H1 (cell line): ENCODE measurements around the gene TRIP11. TPM values are rescaled to one million over a fixed set of nuclear protein-coding genes. Genes with fewer than 3 reads are reported as not detected.

Experiments
- CTCF ChIA-PET: fragments of 300-600 bp; sonication (Branson Sonifier 250); formaldehyde crosslinking; loops from one replicate; lab custom pipeline; 2021; ENCODE audit not compliant: partially characterized antibody; lab: Charles Lee
- POLR2A ChIA-PET: fragments of 300-600 bp; sonication (Branson Sonifier 250); formaldehyde crosslinking; loops from one replicate; lab custom pipeline; 2021; ENCODE audit warnings: inconsistent platforms; ENCODE audit not compliant: partially characterized antibody; lab: Charles Lee
- DNase-seq, 2 experiments: peaks; one replicate each; pipeline versions ENCODE4 v3.0.0 to v3.0.0-alpha.2; 2010 to 2022; ENCODE audit warnings: low spot score in 2 of 2, low read depth in 1 of 2, mixed read lengths in 1 of 2
- FAIRE-seq: peaks from 2 replicates; lab custom pipeline; 2011; peaks lifted over from hg19 to GRCh38; lab: Jason Lieb, UNC
- H2AFZ ChIP-seq: 2 replicates; pipeline ENCODE4 v1.8.1; 2012; ENCODE audit warnings: low read length, inconsistent platforms
- H2AK5ac ChIP-seq: 2 replicates; pipeline ENCODE4 v1.6.1; 2013; ENCODE audit warnings: low read depth, low read length
- H2BK120ac ChIP-seq: replicated peaks from 2 replicates; pipeline ENCODE3; 2013; ENCODE audit warnings: low read depth, low read length, inconsistent platforms
- H2BK12ac ChIP-seq: 2 replicates; pipeline ENCODE4 v1.6.1; 2013; ENCODE audit warnings: low read depth, low read length
- H2BK15ac ChIP-seq: 2 replicates; pipeline ENCODE4 v1.6.1; 2013; ENCODE audit warnings: low read length
- H2BK20ac ChIP-seq: 2 replicates; pipeline ENCODE4 v1.6.1; 2013; ENCODE audit warnings: low read length
- H2BK5ac ChIP-seq: 2 replicates; pipeline ENCODE4 v1.6.1; 2013; ENCODE audit warnings: low read depth, low read length
- H3K14ac ChIP-seq: 2 replicates; pipeline ENCODE4 v1.6.1; 2013; ENCODE audit warnings: inconsistent platforms; ENCODE audit not compliant: insufficient read length
- H3K18ac ChIP-seq: 2 replicates; pipeline ENCODE4 v1.6.1; 2013; ENCODE audit warnings: low read length; ENCODE audit errors: extremely low read depth
- H3K23ac ChIP-seq: 2 replicates; pipeline ENCODE4 v1.6.1; 2013; ENCODE audit warnings: inconsistent platforms; ENCODE audit not compliant: insufficient read length
- H3K23me2 ChIP-seq: 2 replicates; pipeline ENCODE4 v1.6.1; 2013; ENCODE audit warnings: low read depth, low read length
- H3K27ac ChIP-seq: 2 replicates; pipeline ENCODE4 v1.6.1; 2011; ENCODE audit warnings: low read depth, low read length, inconsistent platforms
- H3K27me3 ChIP-seq, 4 experiments: replicated peaks in 1 of 4; 1 replicate in 1 of 4; 2 replicates in 3 of 4; pipeline versions ENCODE4 v1.6.1 to v1.8.1; 2011 to 2013; ENCODE audit warnings: low read length in 3 of 4, mild to moderate bottlenecking in 3 of 4, inconsistent platforms in 2 of 4, mixed read lengths in 2 of 4, moderate library complexity in 1 of 4; ENCODE audit not compliant: control insufficient read depth in 3 of 4, insufficient read depth in 3 of 4; ENCODE audit errors: extremely low read depth in 1 of 4
- H3K36me3 ChIP-seq, 4 experiments: 2 replicates each; pipeline versions ENCODE4 v1.6.1 to v1.8.1; 2011 to 2013; ENCODE audit warnings: mild to moderate bottlenecking in 4 of 4, low read length in 3 of 4, moderate library complexity in 2 of 4, control low read depth in 1 of 4, inconsistent platforms in 1 of 4; ENCODE audit not compliant: insufficient read depth in 4 of 4, control insufficient read depth in 2 of 4
- H3K4ac ChIP-seq: replicated peaks from 2 replicates; pipeline ENCODE3; 2013; ENCODE audit warnings: low read length, low read depth, mixed read lengths, inconsistent platforms; ENCODE audit not compliant: insufficient read length
- H3K4me1 ChIP-seq, 4 experiments: replicated peaks in 1 of 4; 1 replicate in 1 of 4; 2 replicates in 3 of 4; pipeline versions ENCODE4 v1.6.1 to v1.8.1; 2011 to 2013; ENCODE audit warnings: low read length in 3 of 4, inconsistent platforms in 2 of 4, mixed read lengths in 1 of 4; ENCODE audit not compliant: insufficient read depth in 4 of 4, control insufficient read depth in 3 of 4
- H3K4me2 ChIP-seq, 2 experiments: 2 replicates each; pipeline versions ENCODE4 v1.6.1 to v1.8.1; 2011 to 2013; ENCODE audit warnings: low read depth in 2 of 2, low read length in 2 of 2, control low read depth in 1 of 2, inconsistent platforms in 1 of 2, mild to moderate bottlenecking in 1 of 2; ENCODE audit not compliant: insufficient read depth in 1 of 2
- H3K4me3 ChIP-seq, 4 experiments: fragments of 200-600, 300-600 bp in 1 of 4; sonication (generic), shearing (Covaris generic), sonication (Bioruptor Twin) in 1 of 4; 2 replicates each; pipeline versions ENCODE4 v1.5.1 to v1.8.1; 2011 to 2016; ENCODE audit warnings: low read length in 4 of 4, low read depth in 3 of 4, control low read depth in 2 of 4, inconsistent platforms in 2 of 4, mild to moderate bottlenecking in 2 of 4, mixed read lengths in 1 of 4, moderate library complexity in 1 of 4; ENCODE audit not compliant: insufficient read depth in 2 of 4; ENCODE audit errors: extremely low read depth in 1 of 4
- H3K56ac ChIP-seq: replicated peaks from 2 replicates; pipeline ENCODE3; 2013; ENCODE audit warnings: low read depth, mild to moderate bottlenecking, mixed read lengths, low read length, inconsistent platforms; ENCODE audit not compliant: insufficient read length
- H3K79me1 ChIP-seq: 2 replicates; pipeline ENCODE4 v1.6.1; 2013; ENCODE audit warnings: low read depth, low read length, control low read depth
- H3K79me2 ChIP-seq, 2 experiments: 2 replicates each; pipeline versions ENCODE4 v1.6.1 to v1.8.1; 2012 to 2013; ENCODE audit warnings: low read length in 2 of 2, mild to moderate bottlenecking in 2 of 2, inconsistent platforms in 1 of 2; ENCODE audit not compliant: insufficient read depth in 2 of 2, control insufficient read depth in 1 of 2
- H3K9ac ChIP-seq, 4 experiments: replicated peaks in 1 of 4; 1 replicate in 1 of 4; 2 replicates in 3 of 4; pipeline versions ENCODE4 v1.6.1 to v1.8.1; 2011 to 2013; ENCODE audit warnings: low read depth in 3 of 4, low read length in 3 of 4, control low read depth in 2 of 4, mild to moderate bottlenecking in 2 of 4, moderate library complexity in 2 of 4, inconsistent platforms in 1 of 4; ENCODE audit errors: extremely low read depth in 1 of 4
- H3K9me3 ChIP-seq, 2 experiments: 2 replicates each; pipeline versions ENCODE4 v1.6.1 to v1.8.1; 2012 to 2013; ENCODE audit warnings: mild to moderate bottlenecking in 2 of 2, moderate library complexity in 2 of 2, control low read depth in 1 of 2, inconsistent platforms in 1 of 2, low read depth in 1 of 2, low read length in 1 of 2, mixed read lengths in 1 of 2; ENCODE audit not compliant: insufficient read depth in 2 of 2
- H4K20me1 ChIP-seq, 2 experiments: replicated peaks in 1 of 2; 2 replicates each; pipeline versions ENCODE3 to v1.8.1; 2011 to 2013; ENCODE audit warnings: inconsistent platforms in 2 of 2, low read length in 2 of 2, mild to moderate bottlenecking in 1 of 2; ENCODE audit not compliant: insufficient read depth in 2 of 2, control insufficient read depth in 1 of 2
- H4K5ac ChIP-seq: 2 replicates; pipeline ENCODE4 v1.6.1; 2013; ENCODE audit warnings: low read length, low read depth, mixed read lengths, inconsistent platforms; ENCODE audit not compliant: insufficient read length
- H4K8ac ChIP-seq: 2 replicates; pipeline ENCODE4 v1.8.0; 2013; ENCODE audit warnings: mild to moderate bottlenecking, moderate library complexity, low read length, inconsistent platforms; ENCODE audit not compliant: insufficient read depth; ENCODE audit errors: extremely low read depth
- H4K91ac ChIP-seq: replicated peaks from 2 replicates; pipeline ENCODE3; 2013; ENCODE audit warnings: low read length, mixed read lengths, inconsistent platforms; ENCODE audit not compliant: insufficient read length
- ASH2L ChIP-seq: fragments of 200-600, 300-600 bp; sonication (generic); IDR thresholded peaks from one replicate; pipeline ENCODE4 v1.7.1; 2017; ENCODE audit warnings: low read length
- BRCA1 ChIP-seq: IDR thresholded peaks from 2 replicates; pipeline ENCODE4 v1.6.1; 2012; ENCODE audit warnings: low read depth, low read length, improper control_type of control experiment
- CTBP2 ChIP-seq: IDR thresholded peaks from 2 replicates; pipeline ENCODE4 v1.7.0; 2011; ENCODE audit warnings: borderline replicate concordance, mild to moderate bottlenecking, moderate library complexity, mixed read lengths, low read length; ENCODE audit not compliant: insufficient read depth, insufficient read length
- GABPA ChIP-seq: IDR thresholded peaks from 2 replicates; pipeline ENCODE4 v1.6.1; 2011; ENCODE audit warnings: mild to moderate bottlenecking, low read length, moderate library complexity, borderline replicate concordance; ENCODE audit not compliant: insufficient read depth
- GTF2F1 ChIP-seq: IDR thresholded peaks from 2 replicates; pipeline ENCODE4 v1.6.1; 2012; ENCODE audit warnings: low read depth, low read length, improper control_type of control experiment, borderline replicate concordance
- JUND ChIP-seq: IDR thresholded peaks from 2 replicates; pipeline ENCODE4 v1.6.1; 2011; ENCODE audit warnings: mild to moderate bottlenecking, improper control_type of control experiment, low read length
- RFX5 ChIP-seq: IDR thresholded peaks from 2 replicates; pipeline ENCODE4 v1.6.1; 2011; ENCODE audit warnings: low read depth, low read length, improper control_type of control experiment, borderline replicate concordance
- RXRA ChIP-seq: IDR thresholded peaks from 2 replicates; pipeline ENCODE4 v1.6.1; 2011; ENCODE audit warnings: low read depth, mild to moderate bottlenecking, low read length, moderate library complexity; ENCODE audit not compliant: insufficient read depth
- SIN3A ChIP-seq, 2 experiments: IDR thresholded peaks in 1 of 2; conservative IDR thresholded peaks in 1 of 2; 2 replicates each; pipeline ENCODE4 v1.6.1; 2011 to 2012; ENCODE audit warnings: low read length in 2 of 2, improper control_type of control experiment in 1 of 2, low read depth in 1 of 2, mild to moderate bottlenecking in 1 of 2
- SP1 ChIP-seq: IDR thresholded peaks from 2 replicates; pipeline ENCODE4 v1.6.1; 2011; ENCODE audit warnings: low read depth, low read length
- SP2 ChIP-seq: IDR thresholded peaks from 2 replicates; pipeline ENCODE4 v1.6.1; 2012; ENCODE audit warnings: mild to moderate bottlenecking, low read length, inconsistent platforms
- SP4 ChIP-seq: IDR thresholded peaks from 2 replicates; pipeline ENCODE4 v1.6.1; 2012; ENCODE audit warnings: low read length, inconsistent platforms
- YY1 ChIP-seq: IDR thresholded peaks from 2 replicates; pipeline ENCODE4 v1.6.1; 2011; ENCODE audit warnings: low read depth, mild to moderate bottlenecking, low read length
- WGBS, 2 experiments: shearing (Covaris generic) in 1 of 2; methylation state at CpG; one replicate each; pipeline versions ENCODE4 v1.1.6 to v1.1.7; 2013 to 2015; ENCODE audit warnings: low lambda C conversion rate in 2 of 2, mixed read lengths in 2 of 2, inconsistent platforms in 1 of 2, low coverage in 1 of 2, missing lambda C conversion rate in 1 of 2; ENCODE audit not compliant: insufficient replicate concordance in 2 of 2, insufficient coverage in 1 of 2, insufficient read length in 1 of 2; ENCODE audit errors: extremely low coverage in 1 of 2, missing lambda C conversion rate in 1 of 2; 5-methylcytosine and 5-hydroxymethylcytosine counted together
- polyA plus RNA-seq, 7 experiments: library from polyadenylated mRNA; depleted of rRNA in 3 of 7; stranded (reverse) in 5 of 7; unstranded in 2 of 7; fragments of >200 nt in 5 of 7; fragments of 200-250 nt in 2 of 7; gene quantifications; 1 replicate in 5 of 7; 2 replicates in 1 of 7; 4 replicates in 1 of 7; pipeline versions ENCODE4 v1.2.1 to v1.2.3, GENCODE V29; 2011 to 2013; ENCODE audit warnings: missing spikeins in 2 of 7, mixed read lengths in 2 of 7
- total RNA-seq: library from RNA; stranded (reverse); fragmentation: NEBNext Ultra II Directional; extraction: Animal tissue kit (Norgen Biotek cat#: 25700); gene quantifications from 2 replicates; pipeline ENCODE4 v1.2.1, GENCODE V29; 2021
- TF ChIP-seq, protein P1 (sequence below): IDR thresholded peaks from 2 replicates; pipeline ENCODE4 v1.6.1; 2012; ENCODE audit warnings: inconsistent platforms

Gene TRIP11
- total and polyA plus RNA-seq, 2 of the 8 experiments (the other 6 are each of a cell fraction or from before 2014, with no cell fraction given), result 3.3 to 30.4 TPM

DNA sequence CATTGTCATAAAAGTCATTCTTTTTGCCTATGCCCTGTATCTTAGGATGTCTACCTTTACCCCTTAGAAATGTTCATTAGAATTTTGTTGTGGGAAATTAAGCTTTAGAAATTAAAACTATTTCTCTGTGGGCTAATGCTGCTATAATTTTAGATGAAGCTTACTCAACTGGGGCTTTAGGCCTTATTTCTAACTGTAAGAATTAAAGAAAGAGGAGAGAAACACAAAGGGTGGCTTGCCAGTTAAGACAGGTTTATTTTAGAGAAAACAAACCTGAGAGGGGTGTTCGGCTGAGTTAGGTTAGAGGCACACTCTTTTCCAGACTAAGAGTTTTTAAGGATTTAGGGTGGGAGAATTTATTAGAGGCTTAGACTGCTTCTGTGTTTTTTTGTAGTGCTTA, 6.4 kb downstream of the TRIP11 start:
- CTCF ChIA-PET, result interaction anchor here (0.7 kb wide), 1 partner anchor 782 kb away, joined by 3 read pairs; no protein-coding TSS in a partner anchor
- no peak overlapping the region for H3K14ac ChIP-seq
- peaks cover 3% of the 10 kb centered on the region; the same call in 1 of the 2 replicates for H3K79me1 ChIP-seq
- no peaks in the 10 kb centered on the region for H3K23me2 ChIP-seq
- H4K5ac ChIP-seq, result no peak overlapping the region
- H2BK5ac ChIP-seq, result no peak overlapping the region
- H3K9ac ChIP-seq, result no peak overlapping the region
- H3K27ac ChIP-seq, result no peak overlapping the region
- peaks cover 0 to 18% (median 6%) of the 10 kb centered on the region in 4 experiments; a peak in 3 of 8 replicates for H3K36me3 ChIP-seq
- POLR2A ChIA-PET, result no interaction called here
- H2BK120ac ChIP-seq, result no peak overlapping the region
- H3K79me2 ChIP-seq, result peaks cover 17 to 38% of the 10 kb centered on the region in 2 experiments
- H2AK5ac ChIP-seq, result no peak overlapping the region
- no peak overlapping the region for H2AFZ ChIP-seq
- H2BK20ac ChIP-seq, result no peak overlapping the region
- 89% methylated on average over 1 of the region's 1 CpG; no CpG with 5 or more reads in 1 of the 2 experiments for WGBS, 2 experiments
- FAIRE-seq (no peak), DNase-seq (no peak)
- H4K91ac ChIP-seq, result no peak overlapping the region
- no peak overlapping the region for H3K4me3 ChIP-seq
- H3K9me3 ChIP-seq, result 0 out of 4 replicates have a peak, but pooled peaks cover 0 to 4% of the 10 kb centered on the region in 2 experiments
- H3K4ac ChIP-seq, result no peak overlapping the region
- H3K4me1 ChIP-seq, result peaks cover 0 to 3% (median 2%) of the 10 kb centered on the region in 4 experiments; a peak in 4 of 7 replicates
- H3K4me2 ChIP-seq, result no peak overlapping the region
- H3K18ac ChIP-seq, result no peak overlapping the region
- no peak overlapping the region for H4K8ac ChIP-seq
- peaks cover 2% of the 10 kb centered on the region in 2 experiments for H4K20me1 ChIP-seq
- no peaks in the 10 kb centered on the region for H3K27me3 ChIP-seq
- H2BK12ac ChIP-seq, result no peak overlapping the region
- H2BK15ac ChIP-seq, result no peak overlapping the region
- H3K56ac ChIP-seq, result no peak overlapping the region
- H3K23ac ChIP-seq, result no peak overlapping the region
- TF ChIP-seq SP4 (no peak), BRCA1 (no peak), CTBP2 (no peak), RXRA (no peak), SP2 (no peak), SP1 (no peak), JUND (no peak), RFX5 (no peak), GTF2F1 (no peak), YY1 (no peak), ASH2L (no peak), GABPA (no peak), SIN3A (conservative IDR thresholded peaks at IDR 0.05 in 1 of 2, IDR thresholded peaks at IDR 0.05 in 1 of 2; ENCODE audit: low read depth in 1 of 2, low read length in 2 of 2) (no peak)
- TF ChIP-seq, protein P1, sequence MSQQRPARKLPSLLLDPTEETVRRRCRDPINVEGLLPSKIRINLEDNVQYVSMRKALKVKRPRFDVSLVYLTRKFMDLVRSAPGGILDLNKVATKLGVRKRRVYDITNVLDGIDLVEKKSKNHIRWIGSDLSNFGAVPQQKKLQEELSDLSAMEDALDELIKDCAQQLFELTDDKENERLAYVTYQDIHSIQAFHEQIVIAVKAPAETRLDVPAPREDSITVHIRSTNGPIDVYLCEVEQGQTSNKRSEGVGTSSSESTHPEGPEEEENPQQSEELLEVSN, result no peak
